A549 treated with Mapracorat at 1 μM for 4 hours (cell line): ENCODE measurements around the gene FAM241A. TPM values are rescaled to one million over a fixed set of nuclear protein-coding genes. Genes with fewer than 3 reads are reported as not detected.

Experiments
- total RNA-seq: library from RNA; stranded (reverse); fragments of 200-300 nt; extraction: Qiagen RNA extraction; gene quantifications from 5 replicates; pipeline ENCODE4 v1.2.3, GENCODE V29; 2022

The FAM241A gene
- 0.82 to 0.88 TPM (median 0.82 TPM) in 5 replicates for total RNA-seq

GRCh38 chr4:112145326-112145789, at the start of gene FAM241A:
Gene FAM241A (plus strand): TSS chr4:112145454. CDS start chr4:112145581, 127 bp downstream.

DNA sequence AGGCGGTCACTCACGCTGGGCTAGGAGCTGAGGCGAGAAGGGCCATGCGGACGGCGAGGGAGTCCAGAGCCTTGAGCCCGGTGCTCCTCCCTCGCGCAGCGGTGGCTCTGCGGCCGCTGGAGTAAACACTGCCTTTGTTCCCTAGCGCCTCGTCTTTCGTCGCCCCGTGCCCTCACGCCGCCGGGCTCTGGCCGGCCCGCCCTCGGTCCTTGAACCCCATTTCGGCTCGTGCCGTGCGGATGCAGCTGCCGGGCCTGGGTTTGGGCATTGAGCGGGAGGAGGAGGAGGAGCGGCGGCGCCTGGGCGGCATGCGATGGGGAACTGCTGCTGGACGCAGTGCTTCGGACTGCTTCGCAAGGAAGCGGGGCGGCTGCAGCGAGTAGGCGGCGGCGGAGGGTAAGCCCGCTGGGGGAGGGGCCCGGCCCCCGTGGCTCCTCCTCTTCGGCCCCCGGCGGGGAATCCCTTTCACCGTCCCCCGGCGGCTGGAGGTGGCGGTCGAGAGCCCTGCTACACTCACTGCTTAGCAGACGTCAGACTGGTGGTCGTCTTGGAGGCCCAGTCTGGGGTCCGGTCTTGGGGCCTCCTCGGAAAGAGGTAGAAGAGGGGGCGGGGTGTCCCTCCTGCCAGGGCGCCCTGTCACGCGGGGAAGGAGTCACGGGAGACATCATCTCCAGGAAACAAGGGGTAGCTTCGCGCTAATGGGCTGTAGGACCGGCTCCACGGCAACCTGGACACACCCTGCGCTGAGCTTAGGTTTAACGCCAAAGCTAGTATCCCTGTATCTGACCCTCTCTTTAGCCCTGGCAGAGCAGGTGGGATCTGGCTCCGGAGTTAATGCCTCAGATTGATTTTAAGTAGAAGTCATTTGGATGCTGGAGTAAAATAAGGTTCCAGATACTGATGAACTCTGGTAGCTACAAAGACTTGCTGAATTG, 86.8 kb downstream of the FAM241A start, which contains the start of gene AP1AR:
Gene AP1AR, plus strand, starts transcription at position 9 of the 935 bp plus-strand sequence. Its CDS starts 305 bp downstream, at position 314.

Other genes starting within 250 kb of the FAM241A start
- gene AP1AR, start 86.3 kb downstream of the FAM241A start, total RNA-seq: 9.1 to 14.3 TPM (median 11.0 TPM) in 5 replicates
- gene TIFA, start 140.4 kb downstream of the FAM241A start, total RNA-seq: 2.3 to 5.0 TPM (median 4.4 TPM) in 5 replicates
- gene ALPK1, start 151.9 kb downstream of the FAM241A start, total RNA-seq: 1.6 to 3.3 TPM (median 1.9 TPM) in 5 replicates